T-helper 2 cell treated with Interferon-gamma antibody and Interleukin-4, amounts not matched to agents 100 ng/mL and 5 ng/mL, for 36 hours (primary cell): ENCODE results near the gene NIT1. TPM values are rescaled to one million over a fixed set of nuclear protein-coding genes. Genes with fewer than 3 reads are reported as not detected.
"Not testable (repeated sequence)": the region's sequence is repeated elsewhere in the genome, so short reads cannot be mapped to it uniquely, and the experiment has no call there.

Experiments used
- intact Hi-C: fragments of 100-400 bp; cut with micrococcal nuclease; formaldehyde crosslinking; loops from one replicate; pipeline ENCODE4 v1.15.1; 2023
- total RNA-seq: library from RNA; stranded (reverse); gene quantifications from 2 replicates; pipeline ENCODE4 v1.2.3, GENCODE V29; 2022

NIT1 gene
- total RNA-seq, 1 donor from 2014 or later: 34.8 TPM

DNA sequence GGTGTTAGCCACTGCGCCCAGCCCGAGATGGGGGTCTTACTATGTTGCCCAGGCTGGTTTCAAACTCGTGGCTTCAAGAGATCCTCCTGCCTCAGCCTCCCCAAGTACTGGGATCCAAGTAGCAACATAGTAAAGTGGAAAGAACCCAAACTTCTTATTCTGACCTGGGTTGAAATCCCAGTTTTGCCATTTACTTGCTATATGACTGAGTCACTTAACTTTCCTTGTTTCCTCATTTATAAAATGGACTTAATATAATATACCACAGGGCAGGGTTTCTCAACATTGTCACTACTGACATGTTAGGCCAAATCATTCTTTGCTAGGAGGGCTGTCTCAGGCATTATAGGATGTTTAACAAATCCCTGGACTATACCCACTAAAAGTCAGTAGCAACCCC, 6.8 kb upstream of the NIT1 start:
- intact Hi-C loops: loop anchor here (5.0 kb wide), 1 partner anchor 849 kb away; the partner anchor contains the start of gene DCAF8

DNA sequence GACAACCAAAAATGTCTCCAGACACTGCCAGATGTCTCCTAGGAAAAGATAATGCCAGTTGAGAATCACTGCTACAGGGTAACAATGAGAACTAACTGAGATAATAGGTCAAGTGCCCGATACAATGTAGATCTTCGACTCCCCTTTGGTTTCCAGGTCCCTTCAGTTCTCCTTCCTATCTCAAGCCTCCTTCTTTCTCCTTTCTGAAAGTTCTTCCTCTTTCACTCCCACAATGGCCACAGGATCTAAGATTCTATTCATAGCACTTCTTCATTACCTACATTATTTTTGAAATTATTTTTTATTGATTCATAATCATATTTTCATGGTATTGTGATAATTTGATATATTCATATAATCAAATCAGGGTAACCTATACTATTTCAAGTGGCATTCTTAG, 6.4 kb upstream of the NIT1 start:
- intact Hi-C loops: loop anchor here (5.0 kb wide), 1 partner anchor 849 kb away; the partner anchor contains the start of gene DCAF8

DNA sequence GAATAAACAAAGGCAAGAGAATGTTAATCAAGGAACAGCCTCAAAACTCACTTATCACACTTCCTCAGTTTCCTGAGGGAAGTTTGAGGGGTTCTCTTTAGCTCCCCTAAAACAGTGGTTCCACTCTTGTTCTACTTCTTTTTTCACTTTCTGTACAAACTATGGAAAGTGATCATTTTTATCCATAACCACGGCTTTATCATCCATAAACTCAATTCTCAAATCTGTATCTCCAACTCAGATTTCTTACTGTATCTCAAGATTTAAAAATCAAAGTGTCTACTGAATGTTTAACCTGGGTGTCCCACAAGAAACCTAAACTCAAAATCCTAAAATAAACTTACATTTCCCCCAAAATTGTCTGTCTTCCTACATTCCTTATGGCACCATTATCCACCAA, 4.0 kb upstream of the NIT1 start:
- intact Hi-C loops: loop anchor here (5.0 kb wide), 1 partner anchor 852 kb away; the partner anchor contains the start of gene DCAF8

DNA sequence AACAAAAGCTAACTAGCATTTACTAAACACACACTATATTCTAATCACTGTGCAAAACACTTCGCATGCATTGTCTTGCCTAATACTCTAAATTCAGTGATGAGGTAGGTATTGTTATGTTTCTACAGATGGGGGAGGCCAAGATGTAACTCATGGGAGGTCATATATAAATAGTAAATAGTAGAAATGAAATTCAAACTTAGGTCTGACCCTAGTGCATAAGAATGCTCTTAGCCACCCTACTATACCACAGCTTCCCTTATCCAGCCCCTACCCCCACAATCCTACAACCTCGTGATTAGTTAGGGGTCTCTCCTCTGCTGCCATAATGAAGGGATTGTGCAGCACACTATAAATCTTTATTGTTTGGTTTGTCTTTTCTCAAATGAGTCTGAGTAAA, 3.3 kb upstream of the NIT1 start:
- intact Hi-C loops: loop anchor here (5.0 kb wide), 1 partner anchor 852 kb away; the partner anchor contains the start of gene DCAF8

DNA sequence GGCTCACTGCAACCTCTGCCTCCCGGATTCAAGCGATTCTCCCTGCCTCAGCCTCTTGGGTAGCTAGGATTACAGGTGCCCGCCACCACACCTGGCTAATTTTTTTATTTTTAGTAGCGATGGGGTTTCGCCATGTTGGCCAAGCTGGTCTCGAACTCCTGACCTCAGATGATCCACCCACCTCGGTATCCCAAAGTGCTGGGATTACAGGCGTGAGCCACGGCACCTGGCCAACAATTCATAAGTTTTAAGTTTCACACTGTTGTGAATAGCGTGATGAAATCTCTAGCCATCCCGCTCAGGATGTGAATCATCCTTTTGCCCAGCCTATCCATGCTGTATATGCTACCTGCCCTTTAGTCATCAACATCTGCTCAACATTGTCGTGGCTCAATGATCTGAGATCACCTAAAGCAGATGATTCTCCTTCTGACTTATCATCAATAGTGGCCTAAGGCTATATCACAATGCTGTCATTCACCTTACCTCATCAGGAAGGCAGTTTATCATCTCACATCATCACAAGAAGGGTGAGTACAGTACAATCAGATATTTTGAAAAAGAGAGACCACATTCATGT, 2.7 kb upstream of the NIT1 start:
- intact Hi-C loops: no loop called here

DNA sequence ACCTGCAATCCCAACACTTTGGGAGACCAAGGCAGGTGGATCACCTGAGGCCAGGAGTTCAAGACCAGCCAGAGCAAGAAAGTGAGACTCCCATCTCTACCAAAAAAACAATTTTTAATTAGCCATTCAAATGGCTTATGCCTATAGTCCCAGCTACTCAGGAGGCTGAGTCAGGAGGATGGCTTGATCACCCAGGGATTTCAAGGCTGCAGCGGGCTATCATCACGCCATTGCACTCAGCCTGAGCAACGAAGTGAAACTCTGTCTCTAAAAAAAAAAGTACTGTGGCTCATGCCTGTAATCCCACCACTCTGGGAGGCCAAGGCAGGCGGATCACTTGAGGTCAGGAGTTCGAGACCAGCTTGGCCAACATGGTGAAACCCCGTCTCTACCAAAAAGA, 1.9 kb upstream of the NIT1 start:
- intact Hi-C loops: not testable (repeated sequence)

DNA sequence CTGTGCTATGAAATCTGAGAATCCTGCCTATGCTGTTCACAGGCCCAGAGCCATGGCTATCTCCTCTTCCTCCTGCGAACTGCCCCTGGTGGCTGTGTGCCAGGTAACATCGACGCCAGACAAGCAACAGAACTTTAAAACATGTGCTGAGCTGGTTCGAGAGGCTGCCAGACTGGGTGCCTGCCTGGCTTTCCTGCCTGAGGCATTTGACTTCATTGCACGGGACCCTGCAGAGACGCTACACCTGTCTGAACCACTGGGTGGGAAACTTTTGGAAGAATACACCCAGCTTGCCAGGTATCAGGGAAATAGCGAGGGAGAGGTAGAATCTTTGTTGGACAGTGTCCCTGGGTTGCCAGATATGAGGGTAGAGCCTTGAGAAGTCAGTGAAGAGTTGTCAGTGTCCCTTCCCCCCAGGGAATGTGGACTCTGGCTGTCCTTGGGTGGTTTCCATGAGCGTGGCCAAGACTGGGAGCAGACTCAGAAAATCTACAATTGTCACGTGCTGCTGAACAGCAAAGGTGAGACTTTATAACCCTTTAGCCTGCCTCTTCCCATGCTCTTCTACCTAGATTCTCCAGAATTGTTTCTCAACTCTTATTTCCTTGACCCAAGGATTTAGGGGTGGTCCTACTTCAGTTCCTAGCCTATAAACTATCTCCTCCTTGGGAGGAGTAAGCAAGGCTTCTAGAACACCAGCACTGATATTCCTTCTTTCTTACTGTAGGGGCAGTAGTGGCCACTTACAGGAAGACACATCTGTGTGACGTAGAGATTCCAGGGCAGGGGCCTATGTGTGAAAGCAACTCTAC, 1.4 kb downstream of the NIT1 start:
- intact Hi-C loops: loop anchor here (1.0 to 2.0 kb wide), 3 partner anchors 8 to 73 kb away; partner anchors contain the start of gene UFC1

DNA sequence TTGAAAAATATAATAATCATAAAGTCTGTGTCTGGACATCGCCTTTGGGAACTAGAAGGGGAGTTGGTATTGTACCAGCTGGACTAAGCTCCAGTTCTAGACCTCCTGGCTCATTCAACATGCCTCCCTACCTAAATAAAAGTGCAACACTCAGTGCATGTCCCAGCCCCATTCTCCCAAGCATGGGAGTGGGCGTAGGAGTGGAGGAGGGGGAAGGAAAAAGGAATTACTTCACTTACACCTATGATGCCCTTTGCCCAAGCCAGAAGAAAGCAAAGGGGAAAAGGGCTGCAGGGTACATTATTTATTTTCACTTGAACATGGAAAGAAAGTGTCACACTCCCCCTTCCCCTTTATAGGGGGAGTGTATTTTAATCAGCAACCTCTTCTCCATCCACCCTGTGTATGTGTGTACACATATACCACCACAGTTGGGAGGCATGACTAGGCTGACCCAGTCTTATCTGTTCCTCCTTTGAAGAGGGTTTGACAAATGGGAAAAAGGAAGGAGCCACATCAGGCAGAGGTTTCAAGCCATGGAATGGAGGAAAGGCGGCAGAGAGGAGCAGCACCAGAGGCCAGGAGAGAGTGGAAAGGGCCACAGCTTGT, 3.2 kb downstream of the NIT1 start:
- intact Hi-C loops: no loop called here

DNA sequence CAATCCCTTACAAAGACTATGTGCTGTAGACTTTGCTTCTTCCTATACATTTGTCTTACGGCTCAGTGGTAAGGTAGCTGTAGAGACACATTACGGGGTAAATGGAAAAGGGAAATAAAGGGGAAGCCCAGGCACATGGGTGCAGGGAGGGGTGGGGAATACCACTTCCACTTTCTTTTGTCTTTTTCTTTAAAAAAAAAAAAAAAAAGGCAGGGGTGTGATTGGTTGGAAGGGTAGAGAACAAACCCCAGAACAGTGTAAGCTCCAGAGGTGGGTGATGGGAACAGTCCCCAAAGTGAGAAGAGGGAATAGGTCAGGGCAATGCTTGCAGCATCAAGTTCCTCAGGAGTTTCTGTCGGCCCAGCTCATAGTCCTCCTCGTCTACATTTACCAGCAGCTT, 3.9 kb downstream of the NIT1 start:
- intact Hi-C loops: no loop called here

DNA sequence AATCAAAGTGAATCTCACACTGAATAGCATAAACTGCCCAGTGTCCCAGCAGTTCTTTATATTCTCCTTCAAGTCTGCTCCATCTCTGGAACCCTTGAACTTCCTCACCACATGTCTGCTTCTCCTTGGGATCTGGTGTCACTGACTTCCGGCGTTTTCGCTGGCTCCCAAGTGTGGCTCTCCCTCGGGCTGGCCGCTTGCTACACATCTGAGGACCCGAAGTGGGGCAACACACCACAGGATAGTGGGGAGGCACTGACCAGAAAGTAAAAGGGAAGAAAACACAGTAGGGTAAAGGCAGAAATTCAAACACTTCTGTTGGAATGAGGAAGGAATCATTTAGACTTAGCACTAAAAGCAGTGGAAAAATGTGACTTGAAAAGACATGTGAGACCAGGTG, 5.1 kb downstream of the NIT1 start:
- intact Hi-C loops: no loop called here

DNA sequence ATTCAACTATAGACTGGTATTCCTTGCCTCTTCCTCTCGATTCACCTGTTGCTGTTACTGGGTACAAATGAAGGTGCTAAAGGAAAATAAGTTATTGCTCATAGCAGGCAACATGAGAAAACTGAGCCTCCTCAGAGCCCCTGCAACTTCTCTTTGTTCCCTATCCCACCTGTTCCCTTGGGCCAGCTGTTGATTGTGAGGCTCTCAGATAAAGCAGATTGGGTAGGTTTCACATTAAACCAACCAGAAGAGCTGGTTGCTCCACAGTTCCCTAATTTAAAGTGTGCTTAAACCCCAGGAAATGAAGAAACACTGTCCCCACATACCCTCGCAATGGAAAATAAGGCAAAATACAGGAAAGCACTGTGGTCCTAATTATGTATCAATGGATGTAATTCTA, 9.7 kb downstream of the NIT1 start:
- intact Hi-C loops: loop anchor here (1.0 kb wide), 1 partner anchor 8 kb away; no protein-coding TSS in a partner anchor

DNA sequence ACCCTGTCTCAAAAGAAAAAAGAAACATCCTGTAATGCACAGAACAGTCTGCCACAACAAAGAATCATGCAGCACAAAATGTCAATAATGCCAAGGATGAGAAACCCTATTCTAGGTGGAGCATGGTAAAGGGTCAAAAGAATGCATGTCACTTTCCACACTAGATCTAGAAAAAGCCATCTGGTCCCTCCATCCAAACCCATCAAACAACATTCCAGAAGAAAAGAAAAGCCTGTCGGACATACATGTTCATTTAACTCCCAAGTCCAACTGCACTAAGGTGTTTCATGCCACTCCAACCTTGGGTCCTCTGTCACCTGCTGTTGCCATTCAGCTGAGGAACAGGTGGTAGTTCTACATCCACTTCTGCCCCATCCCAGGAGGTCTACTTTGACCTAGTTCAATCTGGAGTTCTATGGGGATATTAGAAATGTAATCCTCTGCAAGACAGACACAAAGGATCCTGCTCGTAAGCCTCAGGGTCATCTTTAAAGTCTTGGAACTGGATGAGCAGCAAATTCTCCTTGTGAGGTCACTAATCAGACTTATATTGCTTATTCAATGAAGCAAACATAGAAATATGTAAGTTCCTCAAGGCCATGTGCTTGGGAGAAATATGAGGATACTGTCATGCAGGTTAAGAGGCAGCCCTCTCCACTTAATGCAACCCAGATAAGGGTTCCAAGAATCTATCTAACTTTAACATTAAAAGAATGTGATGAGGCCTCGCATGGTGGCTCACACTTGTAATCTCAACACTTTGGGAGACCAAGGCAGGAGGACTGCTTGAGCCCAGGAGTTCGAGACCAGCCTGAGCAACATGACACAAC, 10.9 kb downstream of the NIT1 start:
- intact Hi-C loops: no loop called here

DNA sequence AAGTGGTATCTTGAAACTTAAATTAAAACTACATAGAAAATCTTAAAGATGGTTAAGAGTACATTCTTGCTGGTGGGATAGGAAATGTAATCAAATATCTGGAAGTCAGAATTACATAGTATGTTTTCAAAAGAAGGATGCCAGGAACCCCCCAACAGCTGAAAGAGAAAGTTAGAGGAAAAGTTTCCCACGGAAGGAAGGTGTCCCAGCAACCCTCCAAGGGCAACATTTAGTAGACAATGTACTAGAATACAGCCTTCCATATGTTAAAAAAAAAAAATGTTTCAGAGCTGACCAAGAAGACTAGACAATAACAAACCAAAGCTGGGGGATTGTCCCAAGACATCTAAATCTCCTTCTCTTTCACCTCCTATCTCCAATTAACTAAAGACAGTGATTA, 12.4 kb downstream of the NIT1 start:
- intact Hi-C loops: loop anchor here (10.0 kb wide), 1 partner anchor 135 kb away; no protein-coding TSS in a partner anchor

DNA sequence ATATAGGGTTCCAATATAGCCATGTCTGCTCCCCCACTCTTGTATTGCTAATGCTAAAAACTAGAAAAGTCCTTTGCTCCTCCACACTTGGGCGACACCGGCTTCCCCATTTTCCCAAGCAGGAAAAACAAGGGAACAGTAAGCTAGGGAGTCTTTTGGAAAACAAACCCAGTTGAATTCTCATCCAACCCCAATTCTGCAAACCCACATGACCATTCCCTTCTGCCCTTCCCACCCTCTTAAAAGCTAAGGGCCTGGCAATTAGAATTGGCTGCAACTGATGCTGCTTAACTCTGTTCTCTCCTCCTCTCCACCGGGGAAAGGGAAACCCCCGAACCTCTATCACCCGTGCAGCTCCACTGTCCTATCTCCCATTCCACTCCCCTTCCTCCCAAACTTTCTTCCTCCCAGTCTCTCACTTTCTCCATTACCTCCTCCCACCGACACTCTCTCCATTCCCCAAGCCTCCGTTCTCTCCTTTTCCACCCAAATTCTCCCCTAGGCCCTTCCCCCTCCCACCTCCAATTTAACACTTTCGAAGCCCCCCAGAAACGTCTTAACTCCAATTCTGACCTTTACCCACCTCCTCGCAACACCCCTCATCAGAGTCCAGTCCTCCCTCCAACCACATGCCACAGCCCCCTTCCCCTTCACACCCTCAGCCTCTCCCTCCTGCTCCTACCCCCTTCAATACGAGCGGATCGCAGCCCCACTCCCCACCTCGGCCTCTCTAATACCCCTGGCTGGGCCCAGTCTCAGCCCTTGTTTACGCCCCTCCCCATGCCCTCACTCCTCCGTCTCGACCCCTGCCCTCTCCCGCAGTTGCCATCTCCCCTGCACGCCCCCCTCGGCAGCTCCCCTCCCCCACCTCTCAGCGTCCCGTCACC, 13.9 kb downstream of the NIT1 start:
- intact Hi-C loops: loop anchor here (1.0 to 10.0 kb wide), 5 partner anchors 13 to 137 kb away; partner anchors contain the start of genes NIT1, PFDN2, PPOX and UFC1

DNA sequence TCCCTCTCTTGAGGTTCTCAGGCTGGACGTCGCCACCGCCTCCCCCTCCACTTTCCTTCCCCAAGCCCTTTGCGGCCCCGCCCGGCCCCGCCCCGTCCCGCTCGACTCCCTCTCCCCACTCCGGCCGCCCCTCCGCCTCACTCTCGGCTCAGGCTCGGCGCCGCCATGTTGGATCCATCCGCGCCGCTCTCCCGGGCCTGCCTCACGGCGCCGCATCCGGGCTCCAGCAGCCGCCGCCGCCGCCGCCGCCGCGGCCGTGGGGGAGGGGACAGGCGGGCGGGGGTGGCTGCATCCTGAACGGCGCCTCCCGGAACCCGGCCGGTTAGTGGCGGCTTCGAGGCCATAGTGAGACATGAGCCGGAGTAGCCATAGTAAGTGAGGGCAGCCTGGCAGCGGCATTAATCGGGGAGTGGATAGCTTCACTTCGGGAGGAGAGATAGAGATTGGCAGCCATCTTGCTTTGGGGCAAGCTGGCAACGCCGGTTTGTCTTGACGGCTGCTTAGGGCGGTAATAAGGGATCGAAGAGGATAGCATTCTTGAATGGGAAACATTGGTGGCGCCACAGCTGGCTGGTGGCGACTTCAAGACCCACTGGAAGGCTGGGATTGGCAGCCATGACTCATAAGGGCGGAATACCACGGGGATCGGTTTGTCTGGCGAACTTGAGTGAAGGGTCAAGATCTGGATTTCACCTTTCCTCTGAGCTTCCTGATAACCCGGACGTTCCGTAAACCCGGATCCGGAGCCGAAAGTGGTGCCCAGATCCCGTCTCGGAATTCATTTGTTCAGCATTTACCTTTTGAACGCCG, 14.7 kb downstream of the NIT1 start, which contains the start of gene DEDD:
Gene DEDD, minus strand, starts transcription at position 258 of the 810 bp plus-strand sequence. CDS start 8,205 bp downstream, outside the sequence.
- intact Hi-C loops: loop anchor here (1.0 to 10.0 kb wide), 5 partner anchors 14 to 138 kb away; partner anchors contain the start of genes NIT1, PFDN2, PPOX and UFC1

DNA sequence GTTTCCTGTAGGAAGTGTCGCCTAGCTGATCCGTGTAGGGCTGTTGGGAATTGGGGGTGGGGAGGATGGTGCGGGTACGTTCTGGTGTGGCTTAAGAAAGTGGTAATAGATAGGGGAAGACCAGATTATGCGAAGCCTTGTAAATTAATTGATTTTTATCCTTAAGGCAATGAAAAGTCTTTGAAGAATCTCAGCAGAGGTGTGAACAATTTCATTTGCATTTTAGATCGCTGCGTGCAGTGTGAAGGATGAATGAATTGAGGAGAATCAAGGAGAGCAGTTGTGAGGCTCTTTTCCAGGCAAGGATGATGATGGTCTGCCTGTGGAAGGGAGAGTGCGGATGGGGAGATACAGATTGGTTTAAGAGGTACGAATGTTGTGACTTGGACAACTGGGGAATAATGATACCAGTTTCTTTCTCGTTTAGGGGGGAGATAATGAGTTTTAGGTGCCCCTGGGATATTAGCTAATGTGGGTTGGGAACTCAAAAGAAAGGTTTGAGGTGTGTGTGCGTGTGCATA, 15.4 kb downstream of the NIT1 start:
- intact Hi-C loops: loop anchor here (2.0 to 10.0 kb wide), 2 partner anchors 62 to 138 kb away; no protein-coding TSS in a partner anchor

DNA sequence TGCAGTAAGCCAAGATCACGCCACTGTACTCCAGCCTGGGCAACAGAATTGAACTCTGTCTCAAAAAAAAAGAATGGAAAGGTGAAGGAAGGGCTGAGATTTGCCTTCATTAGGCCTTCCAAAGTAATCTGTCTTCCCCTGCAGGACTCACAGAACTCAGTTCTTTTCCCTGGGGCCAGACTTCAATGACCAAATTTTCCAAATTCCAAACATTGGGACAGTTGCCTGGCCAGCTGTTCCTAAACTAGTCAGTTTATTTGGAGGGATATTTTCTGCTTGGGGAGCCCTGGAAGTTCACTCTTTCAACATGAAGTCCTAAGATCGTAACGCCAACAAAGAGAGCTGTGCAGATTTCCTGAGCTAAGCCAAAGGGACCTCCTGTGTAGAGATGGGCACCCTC, 20.0 kb downstream of the NIT1 start:
- intact Hi-C loops: loop anchor here (10.0 kb wide), 1 partner anchor 143 kb away; no protein-coding TSS in a partner anchor

DNA sequence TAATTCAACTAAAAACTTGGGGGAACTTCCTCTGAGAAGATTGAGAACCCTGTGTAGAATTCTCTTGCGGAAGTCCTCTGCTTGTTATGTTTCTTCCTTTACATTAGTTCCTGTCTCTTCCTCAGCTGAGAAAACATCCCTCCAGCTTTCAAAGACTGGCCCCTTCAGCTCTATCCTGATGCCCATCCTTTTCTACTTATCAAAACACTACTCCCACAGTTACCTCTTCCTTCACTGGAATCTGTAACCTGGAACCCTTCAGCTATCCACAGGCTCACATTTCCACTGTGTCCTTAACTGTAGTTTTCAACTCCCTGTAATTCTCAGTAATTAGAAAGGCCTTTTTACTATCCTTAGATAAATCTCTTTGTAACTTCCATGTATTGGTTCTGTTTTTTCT, 20.5 kb downstream of the NIT1 start:
- intact Hi-C loops: loop anchor here (10.0 kb wide), 1 partner anchor 144 kb away; no protein-coding TSS in a partner anchor
